ENCODE measurements around the gene DGCR8.

GRCh38 chr22:20135265-20135664 lies 55.2 kb downstream of the DGCR8 start:
- TF ChIP-seq POLR2A (IDR thresholded peaks at IDR 0.05) (no peak), CTCF (IDR thresholded peaks at IDR 0.05) (no peak)
